GM21717 (cell line): ENCODE data around the gene CPA1.
A peak's percentile ranks its signal among the peaks of the same experiment; 100 is the strongest.

Experiments
- ATAC-seq: cut with Tn5 transposase; IDR thresholded peaks from one replicate; pipeline ENCODE4 v1.9.1; 2021; ENCODE audit warnings: mild to moderate bottlenecking, moderate library complexity; ENCODE audit not compliant: unreplicated experiment

The CPA1 gene

GRCh38 chr7:130353196-130353595 lies 27.1 kb upstream of the CPA1 start:
- no peak for ATAC-seq

GRCh38 chr7:130356121-130356875 lies 24.0 kb upstream of the CPA1 start:
- ATAC-seq = no peak

GRCh38 chr7:130356876-130357611 lies 23.2 kb upstream of the CPA1 start:
- no peak for ATAC-seq

GRCh38 chr7:130358471-130358870 lies 21.8 kb upstream of the CPA1 start:
- no peak for ATAC-seq

GRCh38 chr7:130359276-130359857 lies 20.9 kb upstream of the CPA1 start:
- no peak for ATAC-seq

- no peak for ATAC-seq
Measured at GRCh38 chr7:130360518-130360917, 19.8 kb upstream of the CPA1 start.

GRCh38 chr7:130361681-130362080 lies 18.6 kb upstream of the CPA1 start:
- ATAC-seq = no peak

GRCh38 chr7:130362251-130362816 lies 18.0 kb upstream of the CPA1 start:
- no peak for ATAC-seq

GRCh38 chr7:130363026-130363847 lies 17.1 kb upstream of the CPA1 start:
- peak; percentile 56 for ATAC-seq

- ATAC-seq = no peak
Measured at GRCh38 chr7:130364451-130364850, 15.8 kb upstream of the CPA1 start.

GRCh38 chr7:130365088-130365487 lies 15.2 kb upstream of the CPA1 start:
- no peak for ATAC-seq

- ATAC-seq = no peak
Measured at GRCh38 chr7:130365511-130366441, 14.5 kb upstream of the CPA1 start.

- ATAC-seq = no peak
Measured at GRCh38 chr7:130366564-130366963, 13.7 kb upstream of the CPA1 start.

GRCh38 chr7:130367088-130367755 lies 13.1 kb upstream of the CPA1 start:
- no peak for ATAC-seq

- ATAC-seq = no peak
Measured at GRCh38 chr7:130367836-130368746, 12.2 kb upstream of the CPA1 start.

GRCh38 chr7:130369110-130369711 lies 11.1 kb upstream of the CPA1 start:
- ATAC-seq = no peak

- no peak for ATAC-seq
Measured at GRCh38 chr7:130369831-130370550, 10.3 kb upstream of the CPA1 start.
